HG03097 (cell line): Measurements from ENCODE around the gene PYGL.

Source experiments
- ATAC-seq: cut with Tn5 transposase; IDR thresholded peaks from one replicate; pipeline ENCODE4 v1.9.1; 2021; ENCODE audit not compliant: unreplicated experiment, low FRiP score

Gene PYGL

GRCh38 chr14:50882932-50883826 is 61.1 kb downstream of the PYGL start:
- no peak for ATAC-seq

GRCh38 chr14:50875359-50876070 is 68.8 kb downstream of the PYGL start:
- ATAC-seq = peak; percentile 92

- no peak for ATAC-seq
These were observed 69.5 kb downstream of the PYGL start for GRCh38 chr14:50874757-50875156.

GRCh38 chr14:50871914-50872732 is 72.2 kb downstream of the PYGL start, which contains the start of gene ABHD12B:
Gene ABHD12B (plus strand): TSS chr14:50872053. CDS start chr14:50872175, 122 bp downstream.
- ATAC-seq = no peak

GRCh38 chr14:50871228-50871627 is 73.1 kb downstream of the PYGL start:
- no peak for ATAC-seq

GRCh38 chr14:50865391-50866076 is 78.7 kb downstream of the PYGL start:
- no peak for ATAC-seq

- no peak for ATAC-seq
These were observed 79.3 kb downstream of the PYGL start for GRCh38 chr14:50864946-50865345.

- no peak for ATAC-seq
These were observed 80.0 kb downstream of the PYGL start for GRCh38 chr14:50864237-50864636.

- no peak for ATAC-seq
These were observed 82.2 kb downstream of the PYGL start for GRCh38 chr14:50862036-50862570.

GRCh38 chr14:50860478-50861086 is 83.7 kb downstream of the PYGL start:
- no peak for ATAC-seq

- no peak for ATAC-seq
These were observed 85.0 kb downstream of the PYGL start for GRCh38 chr14:50859296-50859624.

GRCh38 chr14:50856660-50857059 is 87.6 kb downstream of the PYGL start:
- no peak for ATAC-seq

GRCh38 chr14:50855558-50855957 is 88.7 kb downstream of the PYGL start:
- no peak for ATAC-seq
